Airway epithelial cell (primary cell): ENCODE data around the gene TNFSF4. TPM values are rescaled to one million over a fixed set of nuclear protein-coding genes. Genes with fewer than 3 reads are reported as not detected.

Experiments
- total RNA-seq: library from RNA; depleted of rRNA; stranded (reverse); fragments of >200 nt; gene quantifications from 2 replicates; pipeline ENCODE4 v1.2.3, GENCODE V29; 2015

Gene TNFSF4, protein sequence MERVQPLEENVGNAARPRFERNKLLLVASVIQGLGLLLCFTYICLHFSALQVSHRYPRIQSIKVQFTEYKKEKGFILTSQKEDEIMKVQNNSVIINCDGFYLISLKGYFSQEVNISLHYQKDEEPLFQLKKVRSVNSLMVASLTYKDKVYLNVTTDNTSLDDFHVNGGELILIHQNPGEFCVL
- 0.71 and 1.1 TPM in 2 replicates for total RNA-seq

GRCh38 chr1:173206816-173207568 lies at the start of gene TNFSF4:
Gene TNFSF4 (minus strand): TSS chr1:173207331. CDS start chr1:173207176, 155 bp downstream.

Other genes starting within 250 kb of the TNFSF4 start
- gene TNFSF18, start 156.4 kb downstream of the TNFSF4 start, total RNA-seq = 0.07 and 0.14 TPM in 2 replicates